Adrenal gland (tissue), 5 donors: Measurements from ENCODE around the gene CACNA1B.

Experiments used
- CTCF ChIP-seq, 6 experiments: fragments of 450-650 bp in 4 of 6; fragments of 200-600 bp in 2 of 6; sonication (generic) in 1 of 6; IDR thresholded peaks; 1 replicate in 5 of 6; 2 replicates in 1 of 6; pipeline versions ENCODE4 v1.5.1 to v1.8.0; 2016 to 2021; ENCODE audit warnings: antibody characterized with exemption in 6 of 6, mild to moderate bottlenecking in 2 of 6, moderate library complexity in 1 of 6
- POLR2A ChIP-seq, 2 donors: fragments of 450-650 bp; IDR thresholded peaks; one replicate each; pipeline ENCODE4 v1.6.1; 2017; ENCODE audit warnings: antibody characterized with exemption in 2 of 2, mild to moderate bottlenecking in 2 of 2, moderate library complexity in 1 of 2
- donor health status: DM: no; HTN: no; CAD: no.

GRCh38 chr9:138009016-138009802 is 131.6 kb downstream of the CACNA1B start:
- TF ChIP-seq CTCF (IDR thresholded peaks at IDR 0.05) (no peak), POLR2A (IDR thresholded peaks at IDR 0.05) (no peak)
